Kidney epithelial cell (primary cell): Measurements from ENCODE around the gene CHD6. TPM values are rescaled to one million over a fixed set of nuclear protein-coding genes. Genes with fewer than 3 reads are reported as not detected.

Source experiments
- DNase-seq: peaks from one replicate; pipeline ENCODE4 v3.0.0-alpha.2; 2010; ENCODE audit warnings: low read depth
- H3K27me3 ChIP-seq: 2 replicates; pipeline ENCODE4 v1.6.0; 2011; ENCODE audit warnings: low read length; ENCODE audit not compliant: control insufficient read depth, insufficient read depth
- H3K36me3 ChIP-seq: 2 replicates; pipeline ENCODE4 v1.5.1; 2011; ENCODE audit warnings: low read length; ENCODE audit not compliant: control insufficient read depth, insufficient read depth
- H3K4me3 ChIP-seq: 2 replicates; pipeline ENCODE4 v1.5.1; 2011; ENCODE audit warnings: low read depth, mild to moderate bottlenecking, control low read depth, low read length
- total RNA-seq: library from RNA; depleted of rRNA; stranded (reverse); fragments of >200 nt; gene quantifications from 2 replicates; pipeline ENCODE4 v1.2.3, GENCODE V29; 2015
- TF ChIP-seq, protein P1 (sequence below): IDR thresholded peaks from 2 replicates; pipeline ENCODE4 v1.5.1; 2011; ENCODE audit warnings: mild to moderate bottlenecking, moderate library complexity, low read length, control low read depth, inconsistent platforms; ENCODE audit not compliant: insufficient read depth, poor library complexity, severe bottlenecking

The CHD6 gene
- total RNA-seq, 1 donor from 2014 or later = 19.6 TPM

DNA sequence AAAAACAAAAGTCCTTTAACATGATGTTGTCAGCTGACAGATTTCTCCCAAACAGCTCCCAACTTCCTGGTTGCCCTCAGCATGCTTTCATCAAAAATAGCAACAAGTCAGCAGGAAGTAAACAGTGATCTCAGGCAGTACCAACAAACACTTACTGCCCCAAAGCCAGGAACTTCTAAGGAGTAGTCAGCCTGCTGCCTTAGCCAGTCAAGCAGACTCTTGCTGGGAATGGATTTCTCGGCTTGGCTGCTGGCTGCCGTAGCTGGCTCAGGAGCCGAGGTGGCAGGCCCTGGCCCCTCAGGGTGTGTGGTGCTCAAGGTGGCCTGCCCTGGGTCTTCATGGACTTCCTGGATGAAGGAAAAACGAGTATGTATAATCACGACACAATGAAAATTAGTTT is 205.0 kb downstream of the CHD6 start:
- Histone ChIP-seq H3K36me3 (no peaks in the 10 kb centered on the region), H3K4me3 (no peak overlapping the region), H3K27me3 (no peaks in the 10 kb centered on the region)
- DNase-seq = no peak
- TF ChIP-seq, protein P1, sequence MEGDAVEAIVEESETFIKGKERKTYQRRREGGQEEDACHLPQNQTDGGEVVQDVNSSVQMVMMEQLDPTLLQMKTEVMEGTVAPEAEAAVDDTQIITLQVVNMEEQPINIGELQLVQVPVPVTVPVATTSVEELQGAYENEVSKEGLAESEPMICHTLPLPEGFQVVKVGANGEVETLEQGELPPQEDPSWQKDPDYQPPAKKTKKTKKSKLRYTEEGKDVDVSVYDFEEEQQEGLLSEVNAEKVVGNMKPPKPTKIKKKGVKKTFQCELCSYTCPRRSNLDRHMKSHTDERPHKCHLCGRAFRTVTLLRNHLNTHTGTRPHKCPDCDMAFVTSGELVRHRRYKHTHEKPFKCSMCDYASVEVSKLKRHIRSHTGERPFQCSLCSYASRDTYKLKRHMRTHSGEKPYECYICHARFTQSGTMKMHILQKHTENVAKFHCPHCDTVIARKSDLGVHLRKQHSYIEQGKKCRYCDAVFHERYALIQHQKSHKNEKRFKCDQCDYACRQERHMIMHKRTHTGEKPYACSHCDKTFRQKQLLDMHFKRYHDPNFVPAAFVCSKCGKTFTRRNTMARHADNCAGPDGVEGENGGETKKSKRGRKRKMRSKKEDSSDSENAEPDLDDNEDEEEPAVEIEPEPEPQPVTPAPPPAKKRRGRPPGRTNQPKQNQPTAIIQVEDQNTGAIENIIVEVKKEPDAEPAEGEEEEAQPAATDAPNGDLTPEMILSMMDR = no peak

DNA sequence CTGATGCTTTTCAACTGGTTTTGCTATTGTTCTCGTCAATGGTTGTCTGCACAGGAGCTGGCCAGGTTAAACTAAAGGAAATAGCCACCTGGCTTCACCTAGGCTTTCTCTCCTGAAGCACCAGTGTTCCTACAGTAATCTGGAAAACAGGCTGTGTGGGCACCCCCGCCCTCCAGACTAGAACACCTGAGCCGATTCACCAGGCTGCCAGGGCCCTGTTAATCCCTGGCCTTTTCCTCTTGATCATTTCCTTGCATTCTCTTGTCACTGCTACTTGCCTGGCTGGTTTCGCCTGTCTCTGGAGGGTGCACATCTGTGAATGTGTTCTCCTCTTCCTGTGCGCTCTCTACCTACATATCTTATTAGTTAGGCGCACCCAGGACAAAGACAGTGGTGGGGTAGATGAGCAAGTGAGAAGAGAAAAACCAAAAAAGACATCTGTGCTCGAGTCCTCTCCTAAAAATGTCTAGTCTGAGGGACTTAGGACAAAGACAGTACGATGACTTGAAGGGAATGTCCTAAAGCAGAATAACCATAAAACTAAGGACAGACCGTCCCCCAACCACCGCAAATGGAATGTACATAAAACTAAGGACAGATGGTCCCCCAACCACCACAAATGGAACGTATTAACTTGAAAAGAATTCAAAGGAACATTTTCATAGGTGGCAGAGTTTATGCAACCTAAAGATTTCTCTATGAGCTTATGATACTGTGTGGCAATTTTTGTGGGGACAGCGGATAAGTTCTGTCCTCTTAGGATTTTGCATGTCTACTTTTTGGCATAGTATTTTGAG is 205.7 kb downstream of the CHD6 start:
- Histone ChIP-seq H3K27me3 (no peaks in the 10 kb centered on the region), H3K4me3 (no peak overlapping the region), H3K36me3 (no peaks in the 10 kb centered on the region)
- TF ChIP-seq, protein P1 = no peak
- no peak for DNase-seq

DNA sequence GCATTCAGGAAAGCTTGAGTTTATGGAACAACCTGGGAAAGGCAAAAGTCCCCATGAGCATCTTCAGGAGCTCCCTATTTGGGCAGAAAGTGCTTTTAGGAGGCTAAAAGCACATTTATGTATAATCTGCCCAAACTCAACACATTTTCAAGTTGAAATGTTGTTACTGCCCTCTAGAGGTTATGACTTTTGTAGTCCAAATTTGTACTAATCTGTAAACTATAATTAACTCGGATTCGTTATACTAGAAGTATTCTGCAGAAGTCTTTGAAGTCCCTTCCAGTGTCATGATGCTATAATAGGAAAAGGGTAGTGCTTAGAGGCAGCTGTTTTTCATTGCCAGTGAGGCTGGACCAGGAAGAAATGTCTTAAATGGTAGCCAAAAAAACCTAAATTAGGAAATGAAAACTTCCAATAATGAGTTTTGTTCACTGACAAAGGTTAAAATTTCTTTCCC is 206.8 kb downstream of the CHD6 start:
- no peak for DNase-seq
- no peaks in the 10 kb centered on the region for H3K27me3 ChIP-seq
- no peaks in the 10 kb centered on the region for H3K36me3 ChIP-seq
- H3K4me3 ChIP-seq = no peak overlapping the region
- TF ChIP-seq, protein P1 = peak; percentile 39

DNA sequence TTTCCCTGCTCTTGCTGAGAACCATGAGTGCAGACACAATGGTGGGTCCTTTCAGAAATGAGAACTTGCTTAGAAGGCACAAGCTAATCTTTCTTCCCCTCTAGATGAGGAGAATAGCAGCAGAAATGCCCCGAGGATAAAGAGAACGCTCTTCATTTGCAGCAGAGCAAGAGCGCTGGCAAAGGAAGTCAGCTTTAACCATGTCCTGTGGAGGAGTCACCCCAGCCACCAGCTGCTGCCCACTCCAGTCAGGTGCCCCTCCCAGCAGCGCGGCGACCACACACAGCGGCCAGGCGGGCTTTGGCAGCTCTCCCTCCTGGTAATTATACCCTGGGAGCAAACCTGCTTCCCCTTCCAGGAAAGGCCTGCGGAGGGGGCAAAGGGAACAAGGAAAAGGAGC is 209.2 kb downstream of the CHD6 start:
- DNase-seq = no peak
- Histone ChIP-seq H3K36me3 (no peaks in the 10 kb centered on the region), H3K4me3 (no peak overlapping the region), H3K27me3 (no peaks in the 10 kb centered on the region)
- TF ChIP-seq, protein P1 = no peak

DNA sequence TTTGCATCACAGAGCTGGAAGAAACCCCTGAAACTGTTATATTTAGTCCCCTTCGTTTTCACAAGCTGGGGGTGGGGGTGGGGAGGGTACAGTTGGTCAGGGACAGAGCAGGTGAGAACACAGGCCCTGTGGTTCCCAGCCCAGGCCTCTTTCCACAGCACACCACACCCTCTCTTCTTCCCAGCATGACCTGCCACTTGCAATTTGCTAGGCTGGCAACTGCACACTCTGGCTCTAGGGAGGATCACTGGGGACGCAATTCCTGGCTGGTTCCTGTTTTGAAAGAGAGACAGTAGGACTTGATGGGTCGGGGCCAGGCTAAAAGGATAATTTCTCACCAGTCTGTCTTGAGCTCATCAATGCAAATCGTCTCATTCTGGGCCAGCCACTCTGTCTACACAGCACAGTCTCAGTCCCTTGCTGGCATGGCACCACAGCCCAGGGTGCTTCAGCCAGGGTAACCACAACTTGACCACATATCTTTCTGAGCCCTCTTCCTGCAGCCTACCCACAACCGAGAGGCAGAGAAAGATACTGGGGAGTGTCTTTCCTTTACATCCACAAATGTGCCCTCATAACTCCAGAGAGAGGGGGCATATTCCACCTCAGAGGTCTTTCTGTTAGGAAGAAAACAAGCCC is 209.9 kb downstream of the CHD6 start:
- DNase-seq = no peak
- no peaks in the 10 kb centered on the region for H3K27me3 ChIP-seq
- no peak overlapping the region for H3K4me3 ChIP-seq
- H3K36me3 ChIP-seq = no peaks in the 10 kb centered on the region
- TF ChIP-seq, protein P1 = no peak

DNA sequence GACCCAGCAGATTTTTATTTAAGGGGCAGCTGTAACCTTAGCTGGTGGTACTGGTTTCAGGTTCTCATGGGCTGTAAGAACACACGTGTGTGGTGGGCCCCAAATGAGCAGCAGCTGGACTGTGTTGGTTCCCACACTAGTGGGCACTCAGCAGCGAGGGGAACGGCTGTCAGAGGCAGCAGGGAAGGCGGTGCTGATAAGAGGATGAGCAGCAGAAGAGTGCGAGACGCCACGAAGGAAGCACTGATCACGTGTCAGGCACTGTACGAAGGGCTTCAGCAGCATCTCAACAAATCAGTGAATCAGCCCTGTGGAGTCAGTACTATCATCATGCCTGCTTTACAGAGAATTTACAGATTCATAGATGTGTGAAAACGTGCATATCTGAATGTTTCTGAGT is 210.6 kb downstream of the CHD6 start:
- DNase-seq = no peak
- TF ChIP-seq, protein P1 = no peak
- no peaks in the 10 kb centered on the region for H3K36me3 ChIP-seq
- H3K4me3 ChIP-seq = no peak overlapping the region
- no peaks in the 10 kb centered on the region for H3K27me3 ChIP-seq
